Suprapubic skin (tissue), 3 donors: ENCODE data around the gene ZNF776.

Experiments
- EP300 ChIP-seq: sonication (generic); formaldehyde crosslinking; IDR thresholded peaks from one replicate; pipeline ENCODE4 v1.6.1; 2017; ENCODE audit warnings: antibody characterized with exemption
- POLR2A ChIP-seq, 2 donors: fragments of 450-650 bp; IDR thresholded peaks; one replicate each; pipeline ENCODE4 v1.6.1; 2017; ENCODE audit warnings: antibody characterized with exemption in 2 of 2, mild to moderate bottlenecking in 2 of 2, moderate library complexity in 2 of 2
- TF ChIP-seq, protein P1 (sequence below), 2 donors: fragments of 200-600 bp in 1 of 2; fragments of 450-650 bp in 1 of 2; sonication (generic) in 1 of 2; IDR thresholded peaks; one replicate each; pipeline ENCODE4 v1.5.1; 2016 to 2019; ENCODE audit warnings: antibody characterized with exemption in 2 of 2, mild to moderate bottlenecking in 1 of 2, moderate library complexity in 1 of 2

DNA sequence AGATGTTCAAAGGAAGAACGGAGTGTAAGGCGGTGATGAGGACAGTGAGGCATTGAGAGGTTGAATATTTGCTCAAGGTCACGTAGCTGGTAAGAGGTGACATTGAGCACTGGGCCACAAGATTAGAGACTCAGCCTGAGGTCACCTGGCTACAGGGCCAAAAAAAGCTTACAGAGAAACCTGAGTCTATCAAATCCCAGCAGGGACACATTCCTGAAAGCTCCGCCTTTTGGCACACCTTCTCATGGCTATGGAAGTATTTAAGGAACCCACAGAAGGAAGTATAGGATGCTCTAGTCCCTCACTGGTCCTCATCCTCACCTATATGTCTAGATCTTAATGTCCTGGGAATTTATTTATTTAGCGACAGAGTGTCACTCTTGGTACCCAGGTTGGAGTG lies 40.3 kb downstream of the ZNF776 start:
- TF ChIP-seq, protein P1, sequence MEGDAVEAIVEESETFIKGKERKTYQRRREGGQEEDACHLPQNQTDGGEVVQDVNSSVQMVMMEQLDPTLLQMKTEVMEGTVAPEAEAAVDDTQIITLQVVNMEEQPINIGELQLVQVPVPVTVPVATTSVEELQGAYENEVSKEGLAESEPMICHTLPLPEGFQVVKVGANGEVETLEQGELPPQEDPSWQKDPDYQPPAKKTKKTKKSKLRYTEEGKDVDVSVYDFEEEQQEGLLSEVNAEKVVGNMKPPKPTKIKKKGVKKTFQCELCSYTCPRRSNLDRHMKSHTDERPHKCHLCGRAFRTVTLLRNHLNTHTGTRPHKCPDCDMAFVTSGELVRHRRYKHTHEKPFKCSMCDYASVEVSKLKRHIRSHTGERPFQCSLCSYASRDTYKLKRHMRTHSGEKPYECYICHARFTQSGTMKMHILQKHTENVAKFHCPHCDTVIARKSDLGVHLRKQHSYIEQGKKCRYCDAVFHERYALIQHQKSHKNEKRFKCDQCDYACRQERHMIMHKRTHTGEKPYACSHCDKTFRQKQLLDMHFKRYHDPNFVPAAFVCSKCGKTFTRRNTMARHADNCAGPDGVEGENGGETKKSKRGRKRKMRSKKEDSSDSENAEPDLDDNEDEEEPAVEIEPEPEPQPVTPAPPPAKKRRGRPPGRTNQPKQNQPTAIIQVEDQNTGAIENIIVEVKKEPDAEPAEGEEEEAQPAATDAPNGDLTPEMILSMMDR (IDR thresholded peaks at IDR 0.05) = no peak
- TF ChIP-seq POLR2A (IDR thresholded peaks at IDR 0.05) = no peak
- TF ChIP-seq EP300 = no peak
